ENCODE data around the gene ARHGAP40.

Gene ARHGAP40

DNA sequence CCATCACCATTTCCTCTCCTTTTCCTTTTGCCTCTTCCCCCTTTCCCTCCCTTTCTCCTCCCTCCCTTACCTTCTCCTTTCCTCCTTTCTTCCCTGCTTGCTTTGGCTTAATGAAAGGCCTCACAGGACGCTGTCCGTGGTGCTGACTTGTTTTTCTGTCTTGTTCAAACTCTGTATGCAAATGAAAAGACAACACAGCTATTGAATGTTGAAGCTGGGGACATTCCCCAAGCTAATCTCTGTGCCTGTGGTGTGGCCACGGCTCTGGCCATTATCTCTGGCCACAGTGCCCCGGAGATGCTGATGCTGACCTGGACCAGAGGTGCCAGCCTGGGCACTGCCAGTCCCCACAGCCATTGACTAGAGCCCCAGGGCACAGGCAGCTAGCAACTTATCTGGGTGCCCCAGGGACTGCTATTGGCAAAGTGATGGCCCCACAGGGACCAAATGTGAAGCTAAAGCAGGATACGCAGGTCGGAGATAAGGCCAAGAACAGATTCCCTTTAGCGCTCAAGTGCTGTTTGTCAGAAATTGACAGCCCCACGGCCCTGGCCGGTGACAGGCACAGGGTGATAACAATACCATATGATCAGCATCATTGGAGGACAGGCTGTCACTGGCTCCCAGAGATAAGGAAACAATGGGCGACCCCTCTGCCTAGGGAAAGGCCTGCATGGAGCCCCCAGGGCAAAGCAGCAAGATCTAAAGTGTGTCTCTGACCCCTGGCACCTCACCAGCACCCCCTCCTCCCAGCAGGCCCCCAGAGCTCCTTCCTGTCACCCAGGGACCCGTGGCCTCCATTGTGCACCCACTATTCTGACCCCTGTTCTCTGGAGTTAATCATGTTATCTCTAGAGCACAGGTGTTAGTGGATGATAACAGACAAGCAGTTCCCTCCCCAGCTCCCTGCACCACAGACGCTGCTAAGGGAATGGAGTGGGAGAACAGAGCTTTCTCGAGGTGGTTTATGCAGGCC is 91.1 kb downstream of the ARHGAP40 start:
- DNase-seq: peak in 1 of 2 experiments; percentile 38

DNA sequence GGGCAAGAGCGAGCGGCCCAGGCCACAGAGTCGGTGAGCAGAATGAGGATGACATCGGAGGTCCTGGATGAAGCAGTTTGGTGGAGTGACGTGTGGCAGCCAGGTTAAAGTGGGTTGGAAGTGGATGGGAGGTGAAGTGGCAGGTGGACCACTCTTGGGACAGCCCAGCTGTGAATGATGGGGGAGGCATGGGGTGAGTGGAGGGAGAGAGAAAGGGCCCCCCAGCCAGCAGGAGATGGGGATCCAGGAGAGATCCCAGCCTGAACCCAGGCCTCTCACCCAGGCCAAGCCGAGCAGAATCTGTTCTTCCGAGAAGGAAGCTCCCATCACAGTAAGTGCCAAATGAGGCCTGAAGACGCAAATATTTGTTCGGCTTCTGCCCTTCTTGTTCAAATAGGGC is 95.7 kb downstream of the ARHGAP40 start:
- no peak for DNase-seq

DNA sequence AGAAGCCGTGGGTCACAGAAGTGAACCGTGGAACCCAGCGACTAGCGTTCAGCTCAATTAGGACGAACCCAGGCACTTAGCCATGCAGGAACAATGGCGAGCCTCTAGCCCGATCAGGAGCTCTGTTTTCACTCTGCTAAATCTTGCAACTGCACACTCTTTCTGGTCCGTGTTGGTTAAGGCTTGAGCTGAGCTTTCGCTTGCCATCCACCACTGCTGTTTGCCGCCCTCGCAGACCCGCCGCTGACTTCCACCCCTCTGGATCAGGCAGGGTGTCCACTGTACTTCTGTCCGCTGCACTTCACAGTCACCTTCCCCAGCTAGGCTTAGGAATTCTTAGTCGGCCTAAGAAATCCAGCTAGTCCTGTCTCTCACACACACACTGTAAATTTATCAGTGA is 96.9 kb downstream of the ARHGAP40 start:
- DNase-seq: no peak

- DNase-seq: no peak
Measured at GRCh38 chr20:38700141-38700540, 98.5 kb downstream of the ARHGAP40 start.
